ENCODE results near the gene MSH4. TPM values are rescaled to one million over a fixed set of nuclear protein-coding genes. Genes with fewer than 3 reads are reported as not detected.
"Not testable (repeated sequence)": the region's sequence is repeated elsewhere in the genome, so short reads cannot be mapped to it uniquely, and the experiment has no call there.

MSH4 gene
- total RNA-seq, 1 donor from 2014 or later: 0.34 TPM

DNA sequence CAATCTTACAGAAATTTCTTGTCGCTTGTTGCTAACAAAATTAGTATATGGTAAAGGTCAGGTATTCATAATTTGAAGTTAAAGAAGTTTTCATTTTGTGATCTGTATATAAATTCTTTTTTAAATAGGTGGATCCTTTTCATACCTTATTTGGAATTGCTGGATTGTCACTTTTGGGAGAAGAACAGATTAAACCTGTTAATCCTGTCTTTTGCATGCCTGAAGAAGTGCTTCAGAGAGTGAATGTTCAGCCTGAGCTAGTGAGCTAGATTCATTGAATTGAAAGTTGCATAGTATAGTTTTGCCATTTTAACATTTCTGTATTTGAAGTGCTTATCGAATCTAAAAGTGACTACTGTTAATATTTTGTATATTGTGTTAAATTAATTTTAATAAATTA is 2.3 kb upstream of the MSH4 start:
- intact Hi-C loops (cut with micrococcal nuclease): no loop called here

DNA sequence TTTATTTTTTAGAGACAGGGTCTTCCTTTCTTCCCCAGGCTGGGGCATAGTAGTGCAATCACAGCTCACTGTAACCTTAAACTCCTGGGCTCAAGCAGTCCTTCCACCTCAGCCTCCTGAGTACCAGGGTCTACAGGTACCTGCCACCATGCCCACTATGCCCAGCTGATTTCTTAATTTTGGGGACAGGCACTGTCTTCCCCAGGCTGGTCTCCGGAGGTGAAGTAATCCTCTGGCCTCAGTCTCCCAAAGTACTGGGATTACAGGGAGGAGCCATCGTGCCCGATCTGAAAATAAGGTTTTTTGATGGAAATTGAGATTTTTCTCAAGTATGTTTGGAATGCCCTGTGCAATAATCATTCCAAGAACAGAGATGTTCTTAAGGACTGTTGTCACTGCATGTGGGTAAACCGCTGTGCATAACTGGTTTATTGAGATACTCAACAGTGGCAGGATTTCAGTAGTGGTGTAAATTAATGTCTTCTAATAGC is 934 bp upstream of the MSH4 start:
- intact Hi-C loops (cut with micrococcal nuclease): no loop called here

DNA sequence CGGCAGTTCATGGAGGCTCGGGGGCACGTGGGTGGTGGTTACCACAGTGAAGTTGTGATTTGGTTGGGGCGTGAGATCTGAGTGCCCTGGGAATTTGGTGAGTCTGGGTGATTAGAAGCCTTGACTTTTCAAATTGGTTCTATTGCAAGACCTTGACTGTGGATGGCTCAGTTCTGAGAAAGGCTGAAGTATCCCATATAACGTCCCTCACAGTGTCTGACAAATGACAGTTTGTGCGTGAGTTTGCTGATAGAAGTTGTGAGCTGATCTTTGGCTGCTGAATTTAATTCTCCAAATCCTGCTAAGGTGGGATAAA is 549 bp downstream of the MSH4 start:
- intact Hi-C loops (cut with micrococcal nuclease): no loop called here

DNA sequence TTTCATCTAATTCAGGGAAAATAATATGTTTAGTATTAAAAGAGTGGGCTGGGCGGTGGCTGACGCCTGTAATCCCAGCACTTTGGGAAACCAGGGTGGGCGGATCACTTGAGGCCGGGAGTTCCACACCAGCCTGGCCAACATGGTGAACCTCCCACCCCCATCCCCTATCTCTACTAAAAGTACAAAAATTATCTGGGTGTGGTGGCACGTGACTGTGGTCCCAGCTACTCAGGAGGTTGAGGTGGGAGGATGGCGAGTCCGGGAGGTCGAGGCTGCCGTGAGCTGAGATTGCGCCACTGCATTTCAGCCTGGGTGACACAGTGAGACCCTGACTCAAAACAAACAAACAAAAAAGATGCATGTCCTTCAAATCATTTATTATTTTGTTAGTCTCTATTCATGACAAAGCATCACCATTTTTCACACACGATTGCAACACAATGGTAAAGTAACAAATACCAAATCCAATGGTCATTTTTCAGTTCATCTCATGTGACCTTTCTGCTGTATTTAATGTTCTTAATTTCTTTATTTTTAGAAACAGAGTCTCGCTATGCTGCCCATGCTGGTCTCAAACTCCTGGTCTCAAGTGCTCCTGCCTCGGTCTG is 1.0 kb downstream of the MSH4 start:
- intact Hi-C loops (cut with micrococcal nuclease): no loop called here

DNA sequence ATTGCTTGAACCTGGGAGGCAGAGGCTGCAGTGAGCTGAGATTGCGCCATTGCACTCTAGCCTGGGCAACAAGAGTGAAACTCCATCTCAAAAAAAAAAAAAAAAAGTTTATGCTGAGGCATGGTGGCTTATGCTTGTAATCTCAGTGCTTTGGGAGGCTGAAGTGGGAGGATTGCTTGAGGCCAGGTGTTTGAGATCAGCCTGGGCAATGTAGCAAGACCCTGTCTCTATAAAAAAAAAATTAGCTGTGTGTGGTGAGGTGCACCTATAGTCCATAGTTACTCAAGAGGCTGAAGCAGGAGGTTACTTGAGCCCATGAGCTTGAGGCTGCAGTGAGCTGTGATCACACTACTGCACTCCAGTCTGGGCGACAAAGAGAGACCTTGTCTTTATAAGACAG is 4.8 kb downstream of the MSH4 start:
- intact Hi-C loops (cut with micrococcal nuclease): not testable (repeated sequence)

DNA sequence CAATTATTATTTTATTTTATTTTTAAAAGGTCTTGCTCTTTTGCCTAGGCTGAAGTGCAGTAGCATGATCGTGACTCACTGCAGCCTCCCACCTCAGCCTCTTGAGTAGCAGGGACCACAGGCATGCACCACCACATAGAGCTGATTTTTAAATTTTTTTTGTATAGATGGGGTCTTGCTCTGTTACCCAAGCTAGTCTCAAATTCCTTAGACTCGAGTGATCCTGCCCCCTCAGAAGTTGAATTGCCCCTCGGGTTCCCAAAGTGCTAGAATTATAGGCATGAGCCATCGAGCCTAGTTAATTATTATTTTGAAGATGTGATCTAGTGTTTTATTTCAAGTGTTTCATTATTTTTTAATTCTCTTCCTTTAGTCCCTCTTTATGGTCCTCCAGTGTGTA is 12.2 kb downstream of the MSH4 start:
- intact Hi-C loops (cut with micrococcal nuclease): no loop called here

DNA sequence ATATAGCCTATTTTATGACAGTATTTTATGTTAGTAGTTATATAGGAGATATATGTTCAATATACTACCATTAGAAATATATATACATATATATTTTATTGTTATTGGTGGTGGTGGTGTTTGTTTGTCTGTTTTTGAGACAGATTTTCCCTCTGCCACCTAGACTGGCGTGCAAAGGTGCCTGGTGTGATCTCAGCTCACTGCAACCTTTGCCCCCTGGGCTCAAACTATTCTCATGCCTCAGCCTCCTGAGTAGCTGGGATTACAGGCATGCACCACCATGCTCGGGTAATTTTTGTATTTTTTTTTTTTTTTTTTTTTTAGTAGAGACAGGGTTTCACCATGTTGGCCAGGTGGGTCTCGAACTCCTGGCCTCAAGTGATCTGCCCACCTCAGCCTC is 13.4 kb downstream of the MSH4 start:
- intact Hi-C loops (cut with micrococcal nuclease): not testable (repeated sequence)

DNA sequence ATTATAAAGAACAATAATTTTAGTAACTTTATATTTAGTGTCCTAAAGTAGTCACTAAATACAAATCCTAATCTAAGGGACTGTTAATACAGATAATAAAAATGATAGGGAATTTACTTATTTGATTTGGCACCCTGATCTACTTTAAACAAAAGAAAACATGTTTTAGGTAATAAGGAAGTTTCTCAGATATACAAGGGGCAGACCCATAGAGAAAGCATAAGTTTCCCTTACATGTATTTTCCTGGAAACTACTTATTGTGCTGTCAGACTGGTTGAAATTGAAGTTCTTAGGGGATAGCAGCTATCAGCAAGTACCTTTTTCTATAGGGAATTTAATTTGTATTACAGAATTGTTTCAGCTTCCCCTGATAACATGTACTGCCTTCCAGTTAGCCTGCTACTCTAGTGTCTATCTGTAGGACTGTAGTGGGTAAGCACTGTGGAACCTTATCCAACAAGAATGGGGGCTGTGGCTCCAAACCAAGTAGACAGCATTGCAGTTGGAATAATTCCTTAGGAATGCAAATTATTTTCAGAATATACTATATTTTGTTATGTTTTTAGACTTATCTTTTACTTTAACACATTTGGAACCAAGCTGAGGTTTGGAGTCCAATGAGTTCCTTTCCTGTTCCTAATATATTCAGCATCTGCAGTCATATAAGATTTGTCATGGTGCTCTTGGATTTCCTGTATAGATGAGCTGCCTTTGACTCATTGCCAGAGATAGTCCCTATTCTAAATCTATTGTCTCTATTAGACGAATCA is 14.7 kb downstream of the MSH4 start:
- intact Hi-C loops (cut with micrococcal nuclease): no loop called here

DNA sequence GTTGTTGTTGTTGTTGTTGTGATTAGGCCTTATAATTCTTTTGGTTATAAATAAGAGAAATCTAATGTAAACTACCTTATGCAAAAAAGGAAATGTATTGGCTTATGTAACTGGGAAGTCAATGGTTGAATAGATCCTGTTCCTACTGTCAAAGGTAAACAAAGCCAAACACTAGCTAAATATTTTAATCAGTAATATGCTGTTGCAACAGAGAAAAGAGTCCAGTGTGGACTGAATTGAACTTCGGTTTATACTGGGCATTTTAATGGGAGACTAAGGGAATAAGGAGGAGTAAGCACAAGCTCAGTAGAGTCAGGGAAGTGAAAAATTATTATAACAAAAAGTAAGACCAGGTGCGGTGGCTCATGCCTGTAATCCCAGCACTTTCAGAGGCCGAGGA is 15.4 kb downstream of the MSH4 start:
- intact Hi-C loops (cut with micrococcal nuclease): no loop called here

DNA sequence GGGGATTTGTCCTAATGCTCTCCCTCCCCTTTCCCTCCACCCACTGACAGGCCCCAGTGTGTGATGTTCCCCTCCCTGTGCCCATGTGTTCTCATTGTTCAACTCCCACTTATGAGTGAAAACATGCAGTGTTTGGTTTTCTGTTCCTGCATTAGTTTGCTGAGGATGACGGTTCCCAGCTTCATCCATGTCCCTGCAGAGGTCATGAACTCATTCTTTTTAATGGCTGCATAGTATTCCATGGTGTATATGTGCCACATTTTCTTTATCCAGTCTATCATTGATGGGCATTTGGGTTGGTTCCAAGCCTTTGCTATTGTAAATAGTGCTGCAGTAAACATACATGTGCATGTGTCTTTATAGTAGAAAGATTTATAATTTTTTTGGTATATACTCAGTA is 26.9 kb downstream of the MSH4 start:
- intact Hi-C loops (cut with micrococcal nuclease): not testable (repeated sequence)

DNA sequence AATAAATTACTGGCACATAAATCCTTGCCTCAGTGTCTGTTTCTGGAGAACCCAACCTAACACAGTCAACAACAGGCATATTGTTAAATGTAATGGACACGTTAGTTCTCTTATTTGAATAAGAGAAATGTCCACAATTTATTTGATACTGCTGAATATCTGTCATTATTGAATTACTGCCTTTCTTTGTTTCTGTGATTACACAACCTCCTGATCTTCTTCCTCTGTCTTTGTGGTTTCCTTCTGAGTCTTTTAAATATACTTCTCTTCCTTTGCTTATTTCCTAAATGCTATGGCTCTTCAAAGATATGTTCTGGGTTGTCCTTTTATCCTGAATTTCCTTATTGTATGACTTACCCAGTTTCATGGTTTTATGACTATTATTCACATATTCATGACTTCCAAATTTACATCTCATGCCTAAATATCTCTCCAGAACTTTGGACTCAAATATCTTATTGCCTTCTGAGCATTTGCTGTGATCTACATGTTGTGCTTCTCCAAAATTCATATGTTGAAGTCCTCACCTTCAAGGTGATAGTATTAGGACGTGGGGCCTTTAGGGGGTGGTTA is 39.9 kb downstream of the MSH4 start:
- intact Hi-C loops (cut with micrococcal nuclease): no loop called here

DNA sequence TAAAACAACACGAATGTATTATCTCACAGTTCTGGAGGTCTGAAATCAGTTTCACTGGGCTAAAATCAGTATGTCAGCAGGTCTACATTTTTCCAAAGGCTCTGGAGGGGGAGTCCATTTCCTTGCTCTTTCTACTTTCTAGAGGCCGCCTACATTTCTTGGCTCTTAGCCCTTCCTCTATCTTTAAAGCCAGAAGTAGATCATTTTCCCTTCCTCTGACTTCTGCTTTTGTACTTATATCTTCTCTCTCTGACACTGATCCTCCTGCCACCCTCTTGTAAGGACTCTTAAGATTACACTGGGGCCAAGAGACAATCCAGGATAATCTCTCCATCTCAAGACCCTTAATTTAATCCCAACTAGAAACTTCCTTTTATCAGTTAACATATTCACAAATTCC is 41.4 kb downstream of the MSH4 start:
- intact Hi-C loops (cut with micrococcal nuclease): no loop called here

DNA sequence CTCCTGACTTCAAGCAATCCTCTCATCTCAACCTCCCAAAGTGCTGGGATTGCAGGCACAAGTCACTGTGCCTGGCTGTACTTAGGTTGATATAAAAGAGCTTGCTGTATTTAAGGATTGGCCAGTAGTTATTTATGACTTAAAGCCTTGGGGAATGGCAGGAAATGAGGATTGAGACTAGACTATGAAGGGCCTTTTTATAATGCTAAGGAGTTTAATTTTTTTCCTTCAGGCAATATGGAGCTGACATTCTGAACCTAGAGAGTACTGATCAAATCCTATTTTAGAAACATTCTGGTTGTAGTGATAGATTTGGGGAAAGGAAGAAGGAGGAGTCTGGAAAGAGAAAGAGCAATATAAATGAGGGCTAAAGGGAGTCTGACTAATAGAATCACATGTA is 44.7 kb downstream of the MSH4 start:
- intact Hi-C loops (cut with micrococcal nuclease): no loop called here

DNA sequence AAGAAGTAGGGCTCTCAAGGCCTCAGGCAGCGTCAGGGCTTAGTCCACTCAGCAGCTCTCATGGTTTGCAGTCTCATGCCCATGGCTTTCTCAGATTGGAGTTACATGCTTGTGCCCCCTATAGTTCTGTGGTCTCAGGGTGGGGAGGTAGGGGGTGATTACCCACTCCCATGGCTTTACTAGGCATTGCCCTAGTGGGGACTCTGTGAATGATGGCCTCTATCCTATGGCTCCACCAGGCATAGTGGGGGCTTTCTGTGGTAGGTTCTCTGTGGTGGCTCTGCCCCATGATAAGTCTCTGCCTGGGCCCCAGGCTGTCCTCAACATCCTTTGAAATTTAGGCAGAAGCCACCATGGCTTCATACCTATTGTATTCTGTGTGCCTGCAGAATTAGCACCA is 48.9 kb downstream of the MSH4 start:
- intact Hi-C loops (cut with micrococcal nuclease): no loop called here

DNA sequence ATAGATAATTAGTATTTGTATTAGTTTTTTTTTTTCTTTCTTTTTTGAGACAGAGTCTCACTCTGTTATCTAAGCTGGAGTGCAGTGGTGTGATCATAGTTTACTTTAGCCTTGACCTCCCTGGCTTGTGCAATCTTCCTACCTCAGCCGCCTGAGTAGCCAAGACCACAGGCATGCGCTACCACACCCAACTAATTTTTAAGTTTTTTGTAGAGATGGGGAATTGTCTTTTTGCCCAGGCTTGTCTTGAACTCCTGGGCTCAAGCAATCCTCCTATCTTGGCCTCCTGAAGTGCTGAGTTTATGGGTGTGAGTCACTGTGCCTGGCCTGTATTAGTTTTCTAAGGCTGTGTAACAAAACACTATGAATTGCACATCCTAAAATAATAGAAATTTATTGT is 58.3 kb downstream of the MSH4 start:
- intact Hi-C loops (cut with micrococcal nuclease): no loop called here

DNA sequence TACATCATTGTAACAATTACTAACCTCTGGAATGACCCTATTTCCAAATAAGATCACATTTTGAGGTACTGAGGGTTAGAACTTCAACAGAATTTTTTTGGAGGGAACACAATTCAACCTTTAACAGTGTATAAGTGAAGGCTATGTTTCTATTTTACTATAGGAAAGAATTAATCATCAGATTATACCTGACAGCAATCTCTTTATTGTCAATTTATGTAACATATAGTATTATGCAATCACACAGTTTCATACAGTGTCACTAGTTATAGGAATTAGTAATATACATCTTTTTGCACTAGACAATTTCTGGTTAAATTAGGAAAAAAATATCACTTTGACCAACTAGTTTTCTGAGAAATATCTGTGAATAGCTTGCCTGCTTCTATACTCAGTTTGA is 59.1 kb downstream of the MSH4 start:
- intact Hi-C loops (cut with micrococcal nuclease): no loop called here

DNA sequence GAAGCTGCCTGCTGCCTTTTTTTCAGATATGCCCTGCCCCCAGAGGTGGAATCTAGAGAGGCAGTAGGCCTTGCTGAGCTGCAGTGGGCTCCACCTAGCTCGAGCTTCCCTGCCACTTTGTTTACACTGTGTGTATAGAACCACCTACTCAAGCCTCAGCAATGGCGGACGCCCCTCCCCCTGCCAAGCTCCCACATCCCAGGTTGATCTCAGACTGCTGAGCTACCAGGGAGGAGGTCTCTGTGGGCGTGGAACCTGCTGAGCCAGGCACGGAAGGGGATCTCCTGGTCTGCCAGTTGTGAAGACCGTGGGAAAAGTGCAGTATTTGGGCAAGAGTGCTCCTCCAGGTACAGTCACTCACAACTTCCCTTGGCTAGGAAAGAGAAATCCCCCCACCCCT is 65.1 kb downstream of the MSH4 start:
- intact Hi-C loops (cut with micrococcal nuclease): no loop called here

DNA sequence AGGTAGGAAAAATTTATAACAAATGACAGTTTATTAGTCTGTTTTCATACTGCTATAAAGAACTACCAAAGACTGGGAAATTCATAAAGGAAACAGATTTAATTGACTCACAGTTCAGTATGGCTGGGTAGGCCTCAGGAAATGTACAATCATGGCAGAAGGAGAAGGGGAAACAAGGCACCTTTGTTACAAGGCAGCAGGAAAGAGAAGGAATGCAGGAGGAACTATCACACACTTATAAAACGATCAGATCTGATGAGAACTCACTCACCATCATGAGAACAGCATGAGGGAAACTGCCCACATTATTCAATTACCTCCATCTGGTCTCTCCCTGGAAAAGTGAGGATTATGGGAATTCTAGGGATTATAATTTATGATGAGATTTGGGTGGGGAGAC is 74.3 kb downstream of the MSH4 start:
- intact Hi-C loops (cut with micrococcal nuclease): no loop called here

DNA sequence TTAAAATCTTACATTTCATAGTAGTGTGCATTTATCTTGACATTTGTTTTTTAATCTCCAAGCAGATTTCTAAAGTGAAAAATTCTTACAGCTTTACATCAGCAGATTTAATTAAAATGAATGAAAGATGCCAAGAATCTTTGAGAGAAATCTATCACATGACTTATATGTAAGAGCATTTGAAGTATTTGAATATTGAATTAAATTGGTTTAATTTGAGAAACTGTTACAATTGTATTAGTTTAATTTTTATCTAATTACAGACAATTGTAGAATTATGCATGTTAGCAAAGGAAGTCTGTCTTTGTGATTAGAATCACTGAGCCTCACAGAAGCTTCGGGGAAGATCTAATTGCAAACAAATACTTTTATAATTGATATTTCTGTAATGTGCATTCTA is 83.3 kb downstream of the MSH4 start:
- intact Hi-C loops (cut with micrococcal nuclease): no loop called here

DNA sequence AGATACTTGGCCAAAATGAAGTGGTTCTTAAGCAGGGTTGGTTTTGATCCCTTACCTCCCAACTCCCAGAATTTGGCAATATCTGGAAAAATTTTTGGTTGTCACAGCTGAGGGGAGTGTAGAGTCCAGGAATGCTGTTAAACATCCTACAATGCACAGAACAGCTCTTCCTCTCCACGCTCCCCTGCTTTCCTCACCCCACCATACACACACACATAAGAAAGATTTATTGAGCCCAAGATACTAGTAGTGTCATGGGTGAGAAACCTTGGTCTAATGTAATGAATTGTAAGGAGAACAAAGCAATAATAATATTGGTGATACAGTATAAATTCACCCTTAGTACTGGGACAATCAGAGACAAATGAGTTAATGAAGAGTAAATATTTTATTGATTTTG is 87.8 kb downstream of the MSH4 start:
- intact Hi-C loops (cut with micrococcal nuclease): no loop called here

DNA sequence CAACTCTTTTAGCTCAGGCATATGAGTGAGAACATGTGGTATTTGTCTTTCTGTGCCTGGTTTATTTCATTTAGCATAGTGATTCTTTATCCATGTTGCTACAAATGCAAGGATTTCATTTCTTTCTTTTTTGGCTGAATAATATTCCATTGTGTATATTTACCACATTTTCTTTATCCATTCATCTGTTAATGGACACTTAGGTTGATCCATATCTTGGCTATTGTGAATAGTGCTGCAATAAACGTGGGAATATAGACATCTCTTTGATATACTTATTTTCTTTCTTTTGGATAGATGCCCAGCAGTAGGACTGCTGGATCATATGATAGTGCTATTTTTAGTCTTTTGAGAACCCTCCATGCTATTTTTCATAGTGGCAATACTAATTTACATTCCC is 104.7 kb downstream of the MSH4 start:
- intact Hi-C loops (cut with micrococcal nuclease): no loop called here

DNA sequence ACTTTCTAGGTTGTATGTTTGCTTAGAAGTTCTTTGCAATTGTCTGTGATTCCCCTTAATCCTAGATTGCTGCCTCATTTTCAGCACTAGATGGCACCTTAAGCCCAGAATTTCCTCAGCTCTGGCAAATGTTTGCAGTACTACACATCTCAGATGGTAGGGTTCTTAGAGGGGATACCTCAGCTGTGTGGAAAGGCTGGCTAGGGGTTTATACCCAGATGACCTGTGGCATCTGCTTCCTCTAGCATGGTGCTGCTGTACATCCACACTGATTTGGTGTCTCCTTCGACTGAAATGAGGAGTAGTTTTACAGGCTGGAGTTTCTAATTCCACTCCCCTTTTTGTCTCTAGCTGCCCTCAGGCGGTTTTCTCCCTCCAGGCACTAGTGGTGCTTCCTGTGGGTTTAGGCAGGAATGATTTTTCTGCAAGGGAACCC is 112.1 kb downstream of the MSH4 start:
- intact Hi-C loops (cut with micrococcal nuclease): no loop called here

DNA sequence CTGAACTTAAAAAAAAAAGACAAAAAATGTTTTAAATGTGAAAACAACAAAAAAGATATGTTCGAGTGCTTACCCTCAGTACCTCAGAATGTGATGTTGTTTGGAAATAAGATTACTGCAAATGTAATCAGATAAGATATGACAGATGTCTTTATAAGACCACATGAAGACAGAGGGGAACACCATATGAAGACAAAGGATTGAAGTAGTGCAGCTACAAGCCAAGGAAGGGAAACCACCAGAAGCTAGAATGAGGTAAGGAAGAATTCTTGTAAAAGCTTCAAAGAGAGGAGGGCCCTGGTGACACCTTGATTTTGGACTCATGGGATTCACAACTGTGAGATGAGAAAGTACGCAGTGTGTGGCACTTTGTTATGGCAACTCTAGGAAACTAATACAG is 120.2 kb downstream of the MSH4 start:
- intact Hi-C loops (cut with micrococcal nuclease): no loop called here

All from T-helper 1 cell treated with Interleukin-12 subunit alpha and Interleukin-12 subunit beta and Interleukin-4 antibody, amounts not matched to agents 30 ng/mL and 1 ng/mL, for 36 hours (primary cell).